Ishikawa (cell line): ENCODE measurements around the gene DPYD.

Source experiments
- CEBPB ChIP-seq: IDR thresholded peaks from 2 replicates; pipeline ENCODE4 v1.6.1; 2012
- CREB1 ChIP-seq: IDR thresholded peaks from 2 replicates; pipeline ENCODE4 v1.6.1; 2012; ENCODE audit warnings: low read depth
- EGR1 ChIP-seq: IDR thresholded peaks from 2 replicates; pipeline ENCODE4 v1.6.1; 2012
- EP300 ChIP-seq: IDR thresholded peaks from 2 replicates; pipeline ENCODE4 v1.6.1; 2012; ENCODE audit warnings: borderline replicate concordance
- FOXM1 ChIP-seq: IDR thresholded peaks from 2 replicates; pipeline ENCODE4 v1.6.1; 2012; ENCODE audit warnings: low read depth, borderline replicate concordance
- MAX ChIP-seq: IDR thresholded peaks from 2 replicates; pipeline ENCODE4 v1.6.1; 2012
- NFIC ChIP-seq: IDR thresholded peaks from 2 replicates; pipeline ENCODE4 v1.6.1; 2012
- RAD21 ChIP-seq: IDR thresholded peaks from 2 replicates; pipeline ENCODE4 v1.6.1; 2012; ENCODE audit warnings: low read depth
- REST ChIP-seq: IDR thresholded peaks from 2 replicates; pipeline ENCODE4 v1.6.1; 2012; ENCODE audit warnings: low read depth, mild to moderate bottlenecking
- TAF1 ChIP-seq: IDR thresholded peaks from 2 replicates; pipeline ENCODE4 v1.6.1; 2012; ENCODE audit warnings: low read depth, mild to moderate bottlenecking
- TCF12 ChIP-seq: IDR thresholded peaks from 2 replicates; pipeline ENCODE4 v1.6.1; 2012; ENCODE audit warnings: low read depth
- TEAD4 ChIP-seq: IDR thresholded peaks from 2 replicates; pipeline ENCODE4 v1.6.1; 2012
- USF1 ChIP-seq: IDR thresholded peaks from 2 replicates; pipeline ENCODE4 v1.6.1; 2012
- YY1 ChIP-seq: IDR thresholded peaks from 2 replicates; pipeline ENCODE4 v1.6.1; 2012; ENCODE audit warnings: low read depth
- ZBTB7A ChIP-seq: IDR thresholded peaks from 2 replicates; pipeline ENCODE4 v1.6.1; 2012; ENCODE audit warnings: low read depth

Gene DPYD

GRCh38 chr1:97427371-97427770 is 493.5 kb downstream of the DPYD start:
- no peak for TF ChIP-seq TCF12
- TF ChIP-seq EGR1: no peak
- no peak for TF ChIP-seq ZBTB7A
- no peak for TF ChIP-seq YY1
- TF ChIP-seq MAX: no peak
- TF ChIP-seq EP300: no peak
- TF ChIP-seq REST: no peak
- TF ChIP-seq TEAD4: no peak
- TF ChIP-seq FOXM1: no peak
- no peak for TF ChIP-seq CEBPB
- no peak for TF ChIP-seq RAD21
- no peak for TF ChIP-seq TAF1
- TF ChIP-seq NFIC: no peak
- no peak for TF ChIP-seq USF1
- no peak for TF ChIP-seq CREB1

- TF ChIP-seq FOXM1 (no peak), TAF1 (no peak), CEBPB (no peak), USF1 (no peak), REST (no peak), EGR1 (no peak)
Observed at GRCh38 chr1:97424209-97424608, 496.6 kb downstream of the DPYD start.

- TF ChIP-seq TEAD4 (no peak), EGR1 (no peak), MAX (no peak), EP300 (no peak), ZBTB7A (no peak), USF1 (no peak), RAD21 (no peak), REST (no peak), TCF12 (no peak), NFIC (no peak), CEBPB (no peak), CREB1 (no peak), YY1 (no peak), FOXM1 (no peak), TAF1 (no peak)
Observed at GRCh38 chr1:97423403-97423802, 497.4 kb downstream of the DPYD start.

GRCh38 chr1:97417661-97418060 is 503.2 kb downstream of the DPYD start:
- TF ChIP-seq YY1 (no peak), FOXM1 (no peak), EP300 (no peak), CREB1 (no peak), RAD21 (no peak), NFIC (no peak), TEAD4 (no peak), TAF1 (no peak), EGR1 (no peak), TCF12 (no peak), MAX (no peak)
